ENCODE measurements around the gene RNASE13.

The RNASE13 gene

DNA sequence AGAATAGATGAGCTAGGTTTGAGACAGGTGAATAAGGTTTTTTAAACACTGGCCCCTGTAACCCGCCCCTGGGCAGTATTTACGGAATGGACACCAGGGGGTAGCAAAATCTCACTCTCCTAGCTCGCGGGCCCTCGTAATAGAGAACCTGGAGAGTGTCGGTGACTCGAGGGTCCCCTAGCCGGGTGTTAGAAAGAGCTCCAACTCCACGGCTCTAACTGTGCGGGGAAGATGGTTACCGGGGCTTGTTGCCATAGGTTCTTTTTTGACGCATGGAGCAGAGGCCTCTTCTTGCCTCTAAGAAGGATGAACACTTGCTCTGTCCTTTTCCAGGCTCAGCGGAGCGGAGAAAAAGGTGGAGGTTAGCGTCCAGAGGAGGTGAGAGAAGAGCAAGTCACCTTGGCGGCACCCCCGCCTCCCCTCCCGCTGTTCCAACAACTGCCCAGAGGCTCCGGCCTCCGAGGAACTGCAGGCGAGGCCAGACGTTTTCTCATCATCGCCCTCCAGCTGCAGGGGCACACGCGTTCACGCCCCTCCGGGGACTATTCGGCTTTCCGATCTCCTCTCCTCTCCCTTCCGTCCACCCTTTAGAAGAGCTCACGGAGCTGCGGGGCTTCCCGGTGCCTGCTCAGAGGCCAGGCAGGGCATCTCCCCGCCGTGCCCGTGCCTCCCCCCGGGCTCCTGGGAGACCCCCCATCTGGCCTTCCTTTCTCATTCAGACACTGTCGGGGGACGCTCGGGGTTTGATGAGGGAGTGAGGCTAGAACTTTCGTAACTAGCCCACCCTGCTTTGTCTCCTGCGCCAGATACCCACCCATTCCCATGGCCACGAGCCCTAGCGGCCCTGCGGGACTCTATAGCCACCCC is 34.1 kb upstream of the RNASE13 start:
- TF ChIP-seq TAF1 (IDR thresholded peaks at IDR 0.05; ENCODE audit: borderline replicate concordance, insufficient read depth, low read length) (no peak), FOXP2 (optimal IDR thresholded peaks at IDR 0.05; ENCODE audit: borderline replicate concordance, extremely low read depth, extremely low read length, insufficient read depth) (no peak)
- TF ChIP-seq, protein P1, sequence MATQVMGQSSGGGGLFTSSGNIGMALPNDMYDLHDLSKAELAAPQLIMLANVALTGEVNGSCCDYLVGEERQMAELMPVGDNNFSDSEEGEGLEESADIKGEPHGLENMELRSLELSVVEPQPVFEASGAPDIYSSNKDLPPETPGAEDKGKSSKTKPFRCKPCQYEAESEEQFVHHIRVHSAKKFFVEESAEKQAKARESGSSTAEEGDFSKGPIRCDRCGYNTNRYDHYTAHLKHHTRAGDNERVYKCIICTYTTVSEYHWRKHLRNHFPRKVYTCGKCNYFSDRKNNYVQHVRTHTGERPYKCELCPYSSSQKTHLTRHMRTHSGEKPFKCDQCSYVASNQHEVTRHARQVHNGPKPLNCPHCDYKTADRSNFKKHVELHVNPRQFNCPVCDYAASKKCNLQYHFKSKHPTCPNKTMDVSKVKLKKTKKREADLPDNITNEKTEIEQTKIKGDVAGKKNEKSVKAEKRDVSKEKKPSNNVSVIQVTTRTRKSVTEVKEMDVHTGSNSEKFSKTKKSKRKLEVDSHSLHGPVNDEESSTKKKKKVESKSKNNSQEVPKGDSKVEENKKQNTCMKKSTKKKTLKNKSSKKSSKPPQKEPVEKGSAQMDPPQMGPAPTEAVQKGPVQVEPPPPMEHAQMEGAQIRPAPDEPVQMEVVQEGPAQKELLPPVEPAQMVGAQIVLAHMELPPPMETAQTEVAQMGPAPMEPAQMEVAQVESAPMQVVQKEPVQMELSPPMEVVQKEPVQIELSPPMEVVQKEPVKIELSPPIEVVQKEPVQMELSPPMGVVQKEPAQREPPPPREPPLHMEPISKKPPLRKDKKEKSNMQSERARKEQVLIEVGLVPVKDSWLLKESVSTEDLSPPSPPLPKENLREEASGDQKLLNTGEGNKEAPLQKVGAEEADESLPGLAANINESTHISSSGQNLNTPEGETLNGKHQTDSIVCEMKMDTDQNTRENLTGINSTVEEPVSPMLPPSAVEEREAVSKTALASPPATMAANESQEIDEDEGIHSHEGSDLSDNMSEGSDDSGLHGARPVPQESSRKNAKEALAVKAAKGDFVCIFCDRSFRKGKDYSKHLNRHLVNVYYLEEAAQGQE (IDR thresholded peaks at IDR 0.05; ENCODE audit: insufficient read depth in 1 of 2, low read depth in 2 of 2, low read length in 2 of 2) = no peak

DNA sequence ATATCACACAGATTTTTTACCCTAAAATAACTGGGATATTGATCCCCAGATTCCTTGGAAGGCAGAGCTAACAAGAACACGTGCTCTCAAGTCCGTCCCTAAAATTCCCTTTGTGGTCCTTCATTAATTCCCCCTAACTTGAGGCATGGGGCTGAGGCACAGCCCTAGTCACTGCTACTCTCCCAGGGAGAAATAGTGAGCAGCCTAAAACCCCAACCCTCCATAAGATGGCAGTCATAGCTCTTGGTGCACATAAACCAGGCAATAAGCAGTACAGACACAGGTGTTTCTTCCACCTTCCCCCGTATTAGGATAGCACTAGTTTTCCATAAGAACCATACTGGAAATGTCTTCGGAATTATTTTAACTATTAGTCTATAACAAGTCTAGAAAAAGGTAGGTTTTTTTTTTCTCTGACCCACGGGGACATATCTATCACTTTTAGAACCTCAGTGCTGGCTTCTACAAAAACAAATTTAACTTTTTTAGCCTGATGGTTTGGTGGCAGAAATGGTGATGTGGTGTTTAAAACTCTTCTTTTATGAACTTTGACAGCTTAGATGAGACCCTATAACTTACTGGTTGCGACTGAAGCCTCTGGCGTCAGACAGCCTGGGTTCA is 32.4 kb upstream of the RNASE13 start:
- TF ChIP-seq SIN3A (IDR thresholded peaks at IDR 0.05; ENCODE audit: borderline replicate concordance, insufficient read depth, low read length) (no peak), POLR2AphosphoS5 (IDR thresholded peaks at IDR 0.05; ENCODE audit: low read depth, low read length) (no peak), TAF1 (IDR thresholded peaks at IDR 0.05; ENCODE audit: borderline replicate concordance, insufficient read depth, low read length) (no peak), FOXP2 (optimal IDR thresholded peaks at IDR 0.05; ENCODE audit: borderline replicate concordance, extremely low read depth, extremely low read length, insufficient read depth) (no peak)
- TF ChIP-seq, protein P1 (IDR thresholded peaks at IDR 0.05; ENCODE audit: insufficient read depth in 1 of 2, low read depth in 2 of 2, low read length in 2 of 2) = no peak

DNA sequence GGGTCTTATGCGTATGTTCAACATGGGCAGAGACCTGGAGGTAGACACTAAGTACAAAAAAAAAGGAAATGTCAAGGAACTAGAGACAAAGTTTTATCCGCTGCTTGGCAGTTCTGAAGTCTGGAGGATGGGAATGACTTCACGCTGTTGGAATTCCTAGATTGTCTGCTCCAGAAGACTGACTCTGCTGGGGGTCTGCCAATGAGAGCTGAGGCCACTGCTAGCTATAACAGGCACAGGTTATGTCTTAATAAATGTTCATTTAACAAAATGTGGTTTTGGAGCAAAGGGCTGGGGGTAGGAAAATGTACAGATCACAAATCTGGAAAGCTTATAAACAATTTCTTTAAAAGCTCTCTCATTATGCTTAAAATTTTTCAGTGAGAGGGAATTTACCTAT is 28.9 kb upstream of the RNASE13 start:
- no peak for TF ChIP-seq TAF1 (IDR thresholded peaks at IDR 0.05; ENCODE audit: borderline replicate concordance, insufficient read depth, low read length)
- TF ChIP-seq, protein P1 (IDR thresholded peaks at IDR 0.05; ENCODE audit: insufficient read depth in 1 of 2, low read depth in 2 of 2, low read length in 2 of 2) = no peak
- no peak for TF ChIP-seq SIN3A (IDR thresholded peaks at IDR 0.05; ENCODE audit: borderline replicate concordance, insufficient read depth, low read length)
- TF ChIP-seq FOXP2 (optimal IDR thresholded peaks at IDR 0.05; ENCODE audit: borderline replicate concordance, extremely low read depth, extremely low read length, insufficient read depth) = no peak
- TF ChIP-seq POLR2AphosphoS5 (IDR thresholded peaks at IDR 0.05; ENCODE audit: low read depth, low read length) = no peak

DNA sequence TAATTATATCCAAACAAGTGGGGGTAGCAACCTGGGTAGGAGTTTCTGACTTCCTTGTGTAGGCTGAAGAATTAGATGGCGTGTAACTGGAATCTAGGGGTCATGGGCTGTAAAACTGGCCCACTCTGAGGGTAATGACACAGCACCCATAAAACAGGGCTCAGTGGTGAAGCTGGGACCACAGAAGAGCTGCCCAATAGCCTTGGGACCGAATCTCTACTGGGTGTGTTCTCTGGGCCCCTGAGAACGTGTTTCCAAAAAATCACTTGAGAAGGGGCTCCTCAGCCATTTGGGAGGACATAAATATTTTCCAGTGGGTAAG is 26.7 kb upstream of the RNASE13 start:
- TF ChIP-seq POLR2AphosphoS5 (IDR thresholded peaks at IDR 0.05; ENCODE audit: low read depth, low read length) (no peak), TAF1 (IDR thresholded peaks at IDR 0.05; ENCODE audit: borderline replicate concordance, insufficient read depth, low read length) (no peak), SIN3A (IDR thresholded peaks at IDR 0.05; ENCODE audit: borderline replicate concordance, insufficient read depth, low read length) (no peak), FOXP2 (optimal IDR thresholded peaks at IDR 0.05; ENCODE audit: borderline replicate concordance, extremely low read depth, extremely low read length, insufficient read depth) (no peak)
- TF ChIP-seq, protein P1 (IDR thresholded peaks at IDR 0.05; ENCODE audit: insufficient read depth in 1 of 2, low read depth in 2 of 2, low read length in 2 of 2) = no peak

All from PFSK-1 (cell line).